Left lung (tissue), 10 donors: Measurements from ENCODE around the gene ARCN1. TPM values are rescaled to one million over a fixed set of nuclear protein-coding genes. Genes with fewer than 3 reads are reported as not detected.
A peak's percentile ranks its signal among the peaks of the same experiment; 100 is the strongest.

ENCODE experiments used
- ATAC-seq: fragments of 200-7000 bp; cut with Tn5 transposase; one replicate; pipeline ENCODE4 v1.9.1; 2020; ENCODE audit warnings: moderate library complexity
- DNase-seq, 4 donors: peaks; one replicate each; pipeline ENCODE4 v3.0.0-alpha.2; 2013 to 2020
- H3K27ac ChIP-seq, 2 donors: fragments of 200-600 bp; sonication (generic) in 1 of 2; one replicate each; pipeline versions ENCODE4 v1.5.0 to v1.8.0; 2020 to 2021
- H3K27me3 ChIP-seq, 2 donors: fragments of 200-600 bp; sonication (generic) in 1 of 2; one replicate each; pipeline versions ENCODE4 v1.5.0 to v1.8.0; 2020 to 2021
- H3K36me3 ChIP-seq, 2 donors: fragments of 200-600 bp; sonication (generic) in 1 of 2; one replicate each; pipeline versions ENCODE4 v1.5.0 to v1.8.0; 2020 to 2021
- H3K4me1 ChIP-seq, 2 donors: fragments of 200-600 bp; one replicate each; pipeline ENCODE4 v1.8.0; 2021
- H3K4me3 ChIP-seq, 2 donors: fragments of 200-600 bp; sonication (generic) in 1 of 2; one replicate each; pipeline versions ENCODE4 v1.5.0 to v1.8.0; 2020 to 2021; ENCODE audit warnings: mild to moderate bottlenecking in 1 of 2
- H3K9me3 ChIP-seq, 2 donors: fragments of 200-600 bp; sonication (generic) in 1 of 2; one replicate each; pipeline versions ENCODE4 v1.5.0 to v1.8.0; 2020 to 2021
- intact Hi-C, 2 donors: fragments of 100-400 bp; cut with DNase I; formaldehyde crosslinking; loops; one replicate each; pipeline versions ENCODE4 v1.11.2 to v1.14.2; 2022
- polyA plus RNA-seq, 6 donors: library from polyadenylated mRNA; unstranded; fragments of 120-200 nt; gene quantifications; one replicate each; pipeline ENCODE4 v1.2.1, GENCODE V29; 2013; ENCODE audit not compliant: insufficient read length in 6 of 6
- total RNA-seq, 2 donors: library from RNA; stranded (reverse); fragmentation: NEBNext Ultra II Directional; extraction: Animal tissue kit (Norgen Biotek cat#: 25700); gene quantifications; one replicate each; pipeline ENCODE4 v1.2.1, GENCODE V29; 2021
- TF ChIP-seq, protein P1 (sequence below), 2 donors: fragments of 200-600 bp; sonication (generic) in 1 of 2; IDR thresholded peaks; one replicate each; pipeline versions ENCODE4 v1.5.0 to v1.8.0; 2021; ENCODE audit warnings: antibody characterized with exemption in 2 of 2
- donor health status: DM: no; HTN: yes; CAD: no.
- donor health status: DM: no; HTN: no; CAD: no.

The ARCN1 gene
- total and polyA plus RNA-seq, 8 donors = 141 to 171 (median 166) TPM

DNA sequence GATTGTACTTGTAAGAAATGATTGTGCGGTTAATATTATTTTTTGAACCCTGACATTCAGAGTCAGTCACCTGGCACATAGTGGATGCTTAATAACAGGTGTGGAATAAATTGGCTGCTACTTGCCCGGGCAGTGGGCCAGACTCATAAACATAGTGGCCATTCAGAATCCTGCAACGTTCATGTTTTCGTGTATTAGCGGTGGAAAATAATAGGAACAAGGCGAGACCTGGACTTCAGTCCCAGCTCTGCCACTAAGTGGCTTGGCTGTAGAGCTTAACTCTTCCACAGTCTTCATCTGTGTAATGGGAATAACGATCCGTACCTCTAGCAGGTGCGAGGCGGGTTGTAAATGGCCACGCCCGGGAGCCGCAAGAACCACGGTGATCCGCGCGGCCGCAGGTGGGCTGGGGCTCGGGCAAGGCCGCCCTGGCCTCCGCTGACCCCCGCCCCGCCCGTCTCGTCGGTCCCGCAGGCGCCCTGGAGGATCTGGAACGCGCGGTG lies 42.0 kb upstream of the ARCN1 start:
- peak overlapping the region; percentile 50 to 60 for H3K27ac ChIP-seq
- peak in 1 of 4 donors; percentile 5 for DNase-seq

DNA sequence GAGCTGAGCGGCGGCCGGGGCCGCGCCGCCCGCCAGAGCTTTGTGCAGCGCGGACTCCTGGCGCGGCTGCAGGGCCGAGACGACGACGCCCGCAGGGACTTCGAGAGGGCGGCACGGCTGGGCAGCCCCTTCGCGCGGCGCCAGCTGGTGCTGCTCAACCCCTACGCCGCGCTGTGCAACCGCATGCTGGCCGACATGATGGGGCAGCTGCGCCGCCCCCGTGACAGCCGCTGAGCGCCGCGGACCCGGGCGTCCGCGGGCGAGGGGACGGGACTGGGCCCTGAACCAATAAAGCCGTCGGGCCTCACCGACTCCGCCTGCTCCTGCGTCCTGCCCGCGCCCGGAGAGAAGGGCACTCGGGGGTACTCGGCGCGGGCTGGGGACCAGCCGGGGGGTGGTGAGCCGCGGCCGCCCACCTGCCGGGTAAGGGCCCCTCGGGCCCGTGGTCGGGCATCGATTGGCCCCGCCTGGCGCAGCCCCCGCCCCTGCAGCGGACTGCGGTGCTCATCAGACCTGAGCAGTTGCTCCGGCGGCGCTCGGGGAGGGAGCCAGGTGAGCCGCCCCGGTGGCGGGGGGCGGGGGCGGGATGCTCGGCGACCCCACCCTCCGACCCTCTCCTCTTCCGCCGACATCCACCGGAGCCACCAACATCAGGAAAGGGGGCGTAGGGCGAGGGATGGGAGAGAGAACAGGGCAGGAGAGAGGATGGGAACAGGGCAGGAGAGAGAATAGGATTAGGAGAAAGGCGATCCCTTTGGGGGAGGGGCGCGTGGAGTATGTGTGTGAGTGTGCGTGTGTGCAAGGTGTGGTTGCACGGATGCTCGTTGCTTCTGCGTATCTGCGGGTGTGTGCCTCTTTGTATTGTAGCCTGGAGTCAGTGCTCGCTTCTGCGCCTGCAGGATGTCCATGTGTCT lies 41.3 kb upstream of the ARCN1 start, which contains the start of gene TMEM25:
TMEM25 (plus strand) TSS at position 510 of the 914 bp plus-strand sequence. CDS start 610 bp downstream, outside the sequence.
- ATAC-seq (peak; percentile 93), DNase-seq (peak; percentile 58 to 90 (median 66))
- Histone ChIP-seq H3K36me3 (no peaks in the 10 kb centered on the region), H3K27ac (peak within 1 kb of the TSS; percentile 50 to 60), H3K27me3 (peaks cover 0 to 18% of the 10 kb centered on the region in 2 donors), H3K4me1 (peaks cover 7 to 23% of the 10 kb centered on the region in 2 donors), H3K9me3 (no peaks in the 10 kb centered on the region), H3K4me3 (peak within 1 kb of the TSS; percentile 58 to 66)
- TF ChIP-seq, protein P1, sequence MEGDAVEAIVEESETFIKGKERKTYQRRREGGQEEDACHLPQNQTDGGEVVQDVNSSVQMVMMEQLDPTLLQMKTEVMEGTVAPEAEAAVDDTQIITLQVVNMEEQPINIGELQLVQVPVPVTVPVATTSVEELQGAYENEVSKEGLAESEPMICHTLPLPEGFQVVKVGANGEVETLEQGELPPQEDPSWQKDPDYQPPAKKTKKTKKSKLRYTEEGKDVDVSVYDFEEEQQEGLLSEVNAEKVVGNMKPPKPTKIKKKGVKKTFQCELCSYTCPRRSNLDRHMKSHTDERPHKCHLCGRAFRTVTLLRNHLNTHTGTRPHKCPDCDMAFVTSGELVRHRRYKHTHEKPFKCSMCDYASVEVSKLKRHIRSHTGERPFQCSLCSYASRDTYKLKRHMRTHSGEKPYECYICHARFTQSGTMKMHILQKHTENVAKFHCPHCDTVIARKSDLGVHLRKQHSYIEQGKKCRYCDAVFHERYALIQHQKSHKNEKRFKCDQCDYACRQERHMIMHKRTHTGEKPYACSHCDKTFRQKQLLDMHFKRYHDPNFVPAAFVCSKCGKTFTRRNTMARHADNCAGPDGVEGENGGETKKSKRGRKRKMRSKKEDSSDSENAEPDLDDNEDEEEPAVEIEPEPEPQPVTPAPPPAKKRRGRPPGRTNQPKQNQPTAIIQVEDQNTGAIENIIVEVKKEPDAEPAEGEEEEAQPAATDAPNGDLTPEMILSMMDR (IDR thresholded peaks at IDR 0.05) = no peak
- intact Hi-C loops = no loop called here

More for the DNA sequence above, 42.0 kb upstream of the ARCN1 start:
- TF ChIP-seq, protein P1 (IDR thresholded peaks at IDR 0.05) = no peak
- Histone ChIP-seq H3K36me3 (peaks cover 0 to 3% of the 10 kb centered on the region in 2 donors), H3K27me3 (peaks cover 0 to 18% of the 10 kb centered on the region in 2 donors), H3K4me3 (peak overlapping the region; percentile 58 to 66), H3K4me1 (peaks cover 7 to 23% of the 10 kb centered on the region in 2 donors), H3K9me3 (no peaks in the 10 kb centered on the region)
- intact Hi-C loops = no loop called here
- no peak for ATAC-seq

DNA sequence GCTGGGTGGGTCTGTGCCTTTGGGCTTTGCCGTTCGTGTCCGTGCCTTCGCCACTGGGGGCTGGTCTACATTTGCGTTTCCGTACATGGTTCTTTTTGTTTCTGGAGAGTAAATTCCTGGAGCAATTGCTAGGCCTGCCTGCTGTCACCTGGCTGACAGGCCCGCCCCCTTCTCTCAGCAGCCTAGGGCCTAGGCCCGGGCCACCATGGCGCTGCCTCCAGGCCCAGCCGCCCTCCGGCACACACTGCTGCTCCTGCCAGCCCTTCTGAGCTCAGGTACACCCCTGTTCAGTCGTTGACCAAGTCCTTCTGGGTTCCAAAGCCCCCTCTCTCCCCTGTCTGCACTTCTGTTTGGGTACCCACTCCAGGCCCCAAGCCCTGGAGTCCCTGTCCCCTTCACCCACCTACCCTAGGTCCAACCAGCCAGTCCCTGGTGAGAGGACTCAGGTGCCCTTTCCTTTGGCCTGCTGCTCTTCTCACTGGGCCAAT lies 40.6 kb upstream of the ARCN1 start:
- peak overlapping the region in 1 of 2 donors; percentile 60 for H3K27ac ChIP-seq
- peak; percentile 18 for ATAC-seq
- DNase-seq = no peak

DNA sequence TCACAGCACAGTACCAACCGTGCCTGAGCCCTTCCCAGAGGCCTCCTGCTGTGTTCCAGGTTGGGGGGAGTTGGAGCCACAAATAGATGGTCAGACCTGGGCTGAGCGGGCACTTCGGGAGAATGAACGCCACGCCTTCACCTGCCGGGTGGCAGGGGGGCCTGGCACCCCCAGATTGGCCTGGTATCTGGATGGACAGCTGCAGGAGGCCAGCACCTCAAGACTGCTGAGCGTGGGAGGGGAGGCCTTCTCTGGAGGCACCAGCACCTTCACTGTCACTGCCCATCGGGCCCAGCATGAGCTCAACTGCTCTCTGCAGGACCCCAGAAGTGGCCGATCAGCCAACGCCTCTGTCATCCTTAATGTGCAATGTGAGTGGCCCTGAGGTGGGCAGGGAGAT lies 40.1 kb upstream of the ARCN1 start:
- TF ChIP-seq, protein P1 (IDR thresholded peaks at IDR 0.05) = no peak
- no peak for ATAC-seq
- no peaks in the 10 kb centered on the region for H3K36me3 ChIP-seq
- peaks cover 7 to 23% of the 10 kb centered on the region in 2 donors for H3K4me1 ChIP-seq
- no peaks in the 10 kb centered on the region for H3K9me3 ChIP-seq
- H3K4me3 ChIP-seq = peak overlapping the region in 1 of 2 donors; percentile 66
- intact Hi-C loops = no loop called here
- peaks cover 0 to 18% of the 10 kb centered on the region in 2 donors for H3K27me3 ChIP-seq
- no peak for DNase-seq
- no peak overlapping the region for H3K27ac ChIP-seq

More for the DNA sequence above, 40.6 kb upstream of the ARCN1 start:
- peaks cover 0 to 18% of the 10 kb centered on the region in 2 donors for H3K27me3 ChIP-seq
- peaks cover 7 to 23% of the 10 kb centered on the region in 2 donors for H3K4me1 ChIP-seq
- peak overlapping the region; percentile 58 to 66 for H3K4me3 ChIP-seq
- TF ChIP-seq, protein P1 (IDR thresholded peaks at IDR 0.05) = no peak
- H3K9me3 ChIP-seq = no peaks in the 10 kb centered on the region
- no peaks in the 10 kb centered on the region for H3K36me3 ChIP-seq
- intact Hi-C loops = no loop called here
